Subcutaneous abdominal adipose tissue (tissue), 5 donors: ENCODE results near the gene PLD1.

Experiments
- H3K27ac ChIP-seq: one replicate; pipeline ENCODE4 v1.7.0; 2013; ENCODE audit warnings: low read depth, mild to moderate bottlenecking, inconsistent platforms, low read length, moderate library complexity
- H3K27me3 ChIP-seq, 5 donors: one replicate each; pipeline ENCODE4 v1.7.0; 2013; ENCODE audit warnings: low read length in 5 of 5, inconsistent platforms in 1 of 5; ENCODE audit not compliant: control insufficient read depth in 5 of 5, insufficient read depth in 4 of 5
- H3K36me3 ChIP-seq, 5 donors: one replicate each; pipeline ENCODE4 v1.7.0; 2013; ENCODE audit warnings: low read length in 5 of 5; ENCODE audit not compliant: control insufficient read depth in 5 of 5, insufficient read depth in 5 of 5
- H3K4me1 ChIP-seq, 5 donors: one replicate each; pipeline ENCODE4 v1.7.0; 2013; ENCODE audit warnings: low read length in 5 of 5, mild to moderate bottlenecking in 3 of 5, moderate library complexity in 1 of 5; ENCODE audit not compliant: control insufficient read depth in 5 of 5, insufficient read depth in 5 of 5
- H3K4me3 ChIP-seq, 5 donors: one replicate each; pipeline ENCODE4 v1.7.0; 2013; ENCODE audit warnings: low read length in 5 of 5, low read depth in 1 of 5
- H3K9ac ChIP-seq, 5 donors: one replicate each; pipeline ENCODE4 v1.7.0; 2013; ENCODE audit warnings: low read length in 5 of 5, mild to moderate bottlenecking in 4 of 5, moderate library complexity in 3 of 5
- H3K9me3 ChIP-seq, 5 donors: one replicate each; pipeline ENCODE4 v1.7.0; 2013; ENCODE audit warnings: low read length in 5 of 5; ENCODE audit not compliant: control insufficient read depth in 5 of 5
- donor health status: healthy.
- donor health status: healthy.
- donor health status: healthy.
- donor health status: healthy.
- donor health status: healthy.

PLD1 gene

DNA sequence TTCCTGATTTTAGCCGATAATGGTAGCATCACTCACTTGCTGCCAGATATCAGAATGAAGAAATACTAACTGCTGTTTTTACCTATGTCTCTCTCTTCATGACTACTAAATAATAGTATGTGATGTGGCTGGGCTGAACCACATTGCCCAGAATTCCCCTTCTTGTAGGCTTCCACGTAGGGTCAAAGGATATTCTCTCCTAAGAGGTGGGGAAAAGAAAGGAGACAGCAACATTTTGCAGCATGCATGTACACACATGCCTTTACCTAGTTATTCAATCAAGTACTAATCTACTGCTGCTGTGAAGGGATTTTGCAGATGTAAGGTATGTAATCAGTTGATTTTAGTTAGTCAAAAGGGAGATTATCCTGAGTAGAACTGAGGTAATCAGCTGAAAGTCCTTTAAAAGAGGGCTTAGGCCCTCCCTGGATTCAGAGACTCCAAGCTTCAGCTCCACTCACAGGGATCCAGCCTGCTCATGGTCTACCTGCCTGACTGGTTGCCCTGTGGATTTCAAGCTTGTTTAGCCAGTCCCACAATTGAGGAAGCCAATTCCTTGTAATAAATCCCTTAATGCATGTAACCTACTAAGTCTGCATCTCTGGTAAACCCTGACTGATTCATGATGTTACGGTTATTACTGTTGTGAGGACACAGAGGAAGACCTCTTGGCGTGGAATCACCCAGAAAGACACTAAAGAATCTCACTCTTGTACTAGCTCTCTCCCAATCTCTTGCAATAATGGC is 20.4 kb downstream of the PLD1 start:
- H3K27ac ChIP-seq, result no peak overlapping the region
- no peak overlapping the region for H3K9ac ChIP-seq
- no peaks in the 10 kb centered on the region for H3K27me3 ChIP-seq
- H3K4me3 ChIP-seq, result no peak overlapping the region
- H3K9me3 ChIP-seq, result no peaks in the 10 kb centered on the region
- H3K36me3 ChIP-seq, result no peaks in the 10 kb centered on the region
- H3K4me1 ChIP-seq, result peaks cover 0 to 25% (median 11%) of the 10 kb centered on the region in 5 donors

DNA sequence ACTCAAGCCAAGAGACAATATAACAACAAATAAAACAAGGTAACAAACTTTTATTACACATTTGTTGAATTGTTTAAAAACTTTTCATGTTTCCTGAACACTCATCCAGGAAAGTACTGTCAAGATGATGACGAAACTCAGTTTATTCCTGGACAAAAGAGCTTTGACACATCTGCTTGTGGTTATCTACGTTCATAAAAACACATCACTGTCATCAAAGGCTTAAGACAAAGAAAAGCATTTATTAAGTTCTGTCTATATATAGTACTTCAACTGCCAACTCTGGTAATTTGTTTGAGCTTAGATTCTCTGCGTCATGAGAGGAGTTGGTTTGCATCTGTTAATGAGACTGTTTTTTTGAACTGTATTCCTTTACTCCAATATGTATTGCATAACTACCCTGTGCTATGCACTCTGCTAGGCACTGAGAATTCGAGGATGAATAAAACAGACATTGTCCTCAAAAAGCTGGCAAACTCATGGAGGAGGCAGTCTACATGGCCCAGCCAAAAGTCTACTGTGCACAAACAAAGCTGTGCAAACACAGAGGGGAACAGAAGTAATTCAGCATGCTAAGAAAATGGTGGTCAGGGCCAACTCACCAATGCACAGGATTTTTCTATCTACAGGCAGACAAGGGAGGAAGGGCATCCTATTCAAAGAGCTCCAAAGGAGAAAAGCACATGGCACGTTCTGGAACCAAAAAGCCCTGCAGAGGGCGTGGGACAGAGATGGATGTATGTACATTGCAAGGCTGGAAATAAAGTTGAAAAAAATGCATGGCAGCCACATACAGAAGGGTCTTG is 21.5 kb downstream of the PLD1 start:
- Histone ChIP-seq H3K27ac (no peak overlapping the region), H3K36me3 (no peaks in the 10 kb centered on the region), H3K9ac (no peak overlapping the region), H3K4me3 (no peak overlapping the region), H3K4me1 (peaks cover 0 to 25% (median 11%) of the 10 kb centered on the region in 5 donors), H3K27me3 (no peaks in the 10 kb centered on the region), H3K9me3 (no peaks in the 10 kb centered on the region)

GRCh38 chr3:171786997-171787396 is 23.3 kb downstream of the PLD1 start:
- Histone ChIP-seq H3K4me3 (no peak overlapping the region), H3K4me1 (peaks cover 0 to 19% (median 6%) of the 10 kb centered on the region in 5 donors), H3K27ac (no peak overlapping the region)

GRCh38 chr3:171784937-171785336 is 25.3 kb downstream of the PLD1 start:
- H3K27me3 ChIP-seq, result no peaks in the 10 kb centered on the region
- H3K9ac ChIP-seq, result no peak overlapping the region
- H3K4me1 ChIP-seq, result peaks cover 0 to 12% (median 6%) of the 10 kb centered on the region in 5 donors
- H3K27ac ChIP-seq, result no peak overlapping the region
- H3K9me3 ChIP-seq, result no peaks in the 10 kb centered on the region
- no peak overlapping the region for H3K4me3 ChIP-seq
- no peaks in the 10 kb centered on the region for H3K36me3 ChIP-seq

More at GRCh38 chr3:171786997-171787396, 23.3 kb downstream of the PLD1 start:
- H3K9ac ChIP-seq, result no peak overlapping the region
- H3K27me3 ChIP-seq, result no peaks in the 10 kb centered on the region
- no peaks in the 10 kb centered on the region for H3K36me3 ChIP-seq
- no peaks in the 10 kb centered on the region for H3K9me3 ChIP-seq

DNA sequence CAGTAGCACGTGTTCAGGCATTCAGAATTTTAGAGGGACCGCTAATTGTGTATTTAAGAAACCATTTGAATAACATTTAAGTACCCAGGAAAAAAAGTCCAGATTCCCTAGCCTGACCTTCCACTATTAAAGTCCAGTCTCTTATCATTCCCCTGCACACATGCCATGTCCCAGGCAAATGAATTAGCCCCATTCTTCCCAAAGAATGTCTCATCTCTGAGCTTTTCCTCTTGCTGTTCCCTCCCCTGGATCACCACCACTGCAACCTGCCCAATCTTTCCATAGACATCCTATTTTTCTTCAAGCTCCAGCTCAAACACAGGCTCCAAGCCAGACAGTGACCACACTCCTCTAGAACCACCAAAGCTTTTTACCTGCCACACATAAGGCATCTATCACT is 25.9 kb downstream of the PLD1 start:
- no peaks in the 10 kb centered on the region for H3K36me3 ChIP-seq
- H3K27me3 ChIP-seq, result no peaks in the 10 kb centered on the region
- H3K27ac ChIP-seq, result no peak overlapping the region
- H3K9ac ChIP-seq, result no peak overlapping the region
- H3K4me1 ChIP-seq, result peaks cover 0 to 12% (median 6%) of the 10 kb centered on the region in 5 donors
- no peaks in the 10 kb centered on the region for H3K9me3 ChIP-seq
- H3K4me3 ChIP-seq, result no peak overlapping the region

- no peaks in the 10 kb centered on the region for H3K9me3 ChIP-seq
- H3K27ac ChIP-seq, result no peak overlapping the region
- peaks cover 0 to 8% (median under 1%) of the 10 kb centered on the region in 5 donors for H3K4me1 ChIP-seq
These were observed 26.7 kb downstream of the PLD1 start for GRCh38 chr3:171783626-171784025.

DNA sequence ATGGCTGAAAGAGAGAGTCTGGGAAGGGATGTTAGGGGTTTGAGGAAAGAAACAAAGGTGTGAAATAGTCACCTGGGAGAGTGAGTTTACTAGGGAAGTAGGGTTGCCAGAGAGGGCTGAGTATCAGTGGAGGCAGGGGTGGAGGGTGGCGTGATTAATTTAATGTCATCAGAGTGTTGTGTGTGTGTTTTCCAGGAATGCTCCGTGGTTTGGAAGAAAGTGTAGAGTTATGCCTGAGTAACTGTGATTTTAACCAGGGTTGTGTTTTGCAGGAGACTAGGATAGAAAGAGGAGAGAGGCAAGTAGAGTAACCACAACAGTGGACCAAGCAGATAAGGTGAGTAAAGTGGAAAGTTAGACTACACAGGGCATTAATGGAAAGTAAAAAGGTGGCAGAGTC is 27.2 kb downstream of the PLD1 start:
- no peak overlapping the region for H3K9ac ChIP-seq
- H3K27ac ChIP-seq, result no peak overlapping the region

More at GRCh38 chr3:171783626-171784025, 26.7 kb downstream of the PLD1 start:
- Histone ChIP-seq H3K27me3 (no peaks in the 10 kb centered on the region), H3K36me3 (no peaks in the 10 kb centered on the region), H3K9ac (no peak overlapping the region), H3K4me3 (no peak overlapping the region)

DNA sequence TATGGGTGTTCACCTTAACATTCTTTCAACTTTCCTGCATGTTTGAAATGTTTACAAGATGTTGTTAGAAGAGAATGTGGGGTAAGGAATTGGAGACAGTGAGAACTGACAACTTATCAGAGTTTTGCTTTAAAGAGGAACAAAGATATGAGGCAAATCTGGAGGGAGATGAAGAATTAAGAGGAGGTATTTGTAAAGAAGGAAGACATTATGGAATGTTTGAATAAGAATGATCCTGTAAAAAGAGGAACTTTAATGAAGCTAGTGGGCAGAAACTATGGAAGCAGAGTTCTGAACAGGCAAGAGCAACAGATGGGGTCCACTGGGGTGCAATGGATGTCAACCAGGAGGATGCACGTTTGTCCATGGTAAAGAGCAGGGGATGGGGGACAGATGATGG is 27.7 kb downstream of the PLD1 start:
- Histone ChIP-seq H3K9me3 (no peaks in the 10 kb centered on the region), H3K9ac (no peak overlapping the region), H3K4me1 (peaks cover 0 to 7% (median under 1%) of the 10 kb centered on the region in 5 donors), H3K27me3 (no peaks in the 10 kb centered on the region), H3K27ac (no peak overlapping the region), H3K36me3 (no peaks in the 10 kb centered on the region), H3K4me3 (no peak overlapping the region)

More for the DNA sequence above, 27.2 kb downstream of the PLD1 start:
- H3K27me3 ChIP-seq, result no peaks in the 10 kb centered on the region
- H3K4me3 ChIP-seq, result no peak overlapping the region
- H3K4me1 ChIP-seq, result peaks cover 0 to 7% (median 0%) of the 10 kb centered on the region in 5 donors
- H3K9me3 ChIP-seq, result no peaks in the 10 kb centered on the region
- no peaks in the 10 kb centered on the region for H3K36me3 ChIP-seq

- peaks cover 0 to 7% (median 7%) of the 10 kb centered on the region in 5 donors for H3K4me1 ChIP-seq
- no peaks in the 10 kb centered on the region for H3K36me3 ChIP-seq
- H3K4me3 ChIP-seq, result no peak overlapping the region
- no peak overlapping the region for H3K9ac ChIP-seq
- H3K27me3 ChIP-seq, result no peaks in the 10 kb centered on the region
- no peak overlapping the region for H3K27ac ChIP-seq
- no peaks in the 10 kb centered on the region for H3K9me3 ChIP-seq
These were observed 28.6 kb downstream of the PLD1 start for GRCh38 chr3:171781711-171782127.

DNA sequence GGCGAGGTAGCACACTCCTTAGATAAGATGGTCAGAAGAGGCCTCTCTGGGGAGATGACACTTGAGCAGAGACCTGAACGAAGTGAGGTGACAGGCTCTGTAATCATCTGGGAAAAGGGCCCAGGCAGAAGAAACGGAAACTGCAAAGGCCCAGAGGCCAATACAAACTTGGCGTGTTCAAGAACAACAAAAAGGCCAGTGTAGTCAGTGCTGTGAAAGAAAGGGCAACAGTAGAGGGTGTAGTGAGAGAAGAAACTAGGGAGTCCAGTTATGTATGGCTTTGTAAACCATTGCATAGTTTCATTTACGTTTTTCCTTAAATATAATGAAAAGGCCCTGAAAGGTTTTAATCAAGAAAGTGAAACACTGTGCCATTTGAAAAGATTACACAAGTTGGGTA is 31.8 kb downstream of the PLD1 start:
- Histone ChIP-seq H3K27ac (no peak overlapping the region), H3K4me1 (peaks cover 0 to 7% (median 7%) of the 10 kb centered on the region in 5 donors), H3K36me3 (no peaks in the 10 kb centered on the region), H3K9ac (no peak overlapping the region), H3K4me3 (no peak overlapping the region), H3K27me3 (no peaks in the 10 kb centered on the region), H3K9me3 (no peaks in the 10 kb centered on the region)
